SK-MEL-5 (cell line): ENCODE measurements around the gene IFI27. TPM values are rescaled to one million over a fixed set of nuclear protein-coding genes. Genes with fewer than 3 reads are reported as not detected.
"Not testable (repeated sequence)": the region's sequence is repeated elsewhere in the genome, so short reads cannot be mapped to it uniquely, and the experiment has no call there.

Experiments used
- DNase-seq: peaks from one replicate; pipeline ENCODE4 v3.0.0-alpha.2; 2016; ENCODE audit warnings: low read depth, low spot score
- in situ Hi-C: cut with HindIII; loops from 2 replicates; pipeline ENCODE4 v1.10.0; 2016; ENCODE audit warnings: low sequenced_read_pairs, high pct_unique_total_duplicates, low pct_unique_long_range_greater_than_20kb
- total RNA-seq: library from RNA; depleted of rRNA; stranded (reverse); fragments of >200 nt; shearing (Covaris generic); gene quantifications from 2 replicates; pipeline ENCODE4 v1.2.3, GENCODE V29; 2014

Gene IFI27
- total RNA-seq, 1 experiment from 2014 or later: not detected

GRCh38 chr14:94136575-94137331 is 26.2 kb downstream of the IFI27 start:
- DNase-seq: peak; percentile 92
- in situ Hi-C loops: no loop called here

- in situ Hi-C loops: no loop called here
- DNase-seq: no peak
Observed at GRCh38 chr14:94138251-94138650, 27.7 kb downstream of the IFI27 start.

GRCh38 chr14:94139006-94139405 is 28.5 kb downstream of the IFI27 start:
- DNase-seq: no peak
- in situ Hi-C loops: no loop called here

- in situ Hi-C loops: no loop called here
- no peak for DNase-seq
Observed at GRCh38 chr14:94139421-94139820, 28.9 kb downstream of the IFI27 start.

GRCh38 chr14:94142247-94142646 is 31.7 kb downstream of the IFI27 start:
- DNase-seq: no peak
- in situ Hi-C loops: no loop called here

GRCh38 chr14:94142836-94143235 is 32.3 kb downstream of the IFI27 start:
- in situ Hi-C loops: no loop called here
- no peak for DNase-seq

- in situ Hi-C loops: no loop called here
- DNase-seq: peak; percentile 37
Observed at GRCh38 chr14:94143239-94143638, 32.7 kb downstream of the IFI27 start.

GRCh38 chr14:94143711-94144110 is 33.2 kb downstream of the IFI27 start:
- in situ Hi-C loops: no loop called here
- no peak for DNase-seq

GRCh38 chr14:94144765-94145164 is 34.2 kb downstream of the IFI27 start:
- in situ Hi-C loops: no loop called here
- DNase-seq: peak; percentile 38

GRCh38 chr14:94145902-94146527 is 35.5 kb downstream of the IFI27 start:
- DNase-seq: no peak
- in situ Hi-C loops: no loop called here

GRCh38 chr14:94152676-94153075 is 42.1 kb downstream of the IFI27 start:
- no peak for DNase-seq
- in situ Hi-C loops: no loop called here

GRCh38 chr14:94153750-94154342 is 43.3 kb downstream of the IFI27 start:
- in situ Hi-C loops: no loop called here
- no peak for DNase-seq

- in situ Hi-C loops, DNase-seq: not testable (repeated sequence)
Observed at GRCh38 chr14:94156143-94156542, 45.6 kb downstream of the IFI27 start.

GRCh38 chr14:94157197-94157596 is 46.7 kb downstream of the IFI27 start:
- in situ Hi-C loops: no loop called here

GRCh38 chr14:94158239-94158883 is 47.8 kb downstream of the IFI27 start:
- in situ Hi-C loops: no loop called here
- DNase-seq: no peak

More at GRCh38 chr14:94157197-94157596, 46.7 kb downstream of the IFI27 start:
- no peak for DNase-seq

GRCh38 chr14:94161058-94161457 is 50.5 kb downstream of the IFI27 start:
- no peak for DNase-seq
- in situ Hi-C loops: no loop called here

- no peak for DNase-seq
- in situ Hi-C loops: no loop called here
Observed at GRCh38 chr14:94161981-94162380, 51.4 kb downstream of the IFI27 start.

GRCh38 chr14:94162466-94162865 is 51.9 kb downstream of the IFI27 start:
- in situ Hi-C loops: no loop called here
- DNase-seq: no peak
